GM18526 (cell line): ENCODE results near the gene AGRN.

ENCODE experiments used
- POLR2A ChIP-seq: IDR thresholded peaks from 3 replicates; pipeline ENCODE4 v1.6.1; 2011; ENCODE audit not compliant: insufficient read length; ENCODE audit errors: extremely low read depth

The AGRN gene

GRCh38 chr1:1069711-1070676 lies 50.1 kb downstream of the AGRN start:
- TF ChIP-seq POLR2A = no peak

DNA sequence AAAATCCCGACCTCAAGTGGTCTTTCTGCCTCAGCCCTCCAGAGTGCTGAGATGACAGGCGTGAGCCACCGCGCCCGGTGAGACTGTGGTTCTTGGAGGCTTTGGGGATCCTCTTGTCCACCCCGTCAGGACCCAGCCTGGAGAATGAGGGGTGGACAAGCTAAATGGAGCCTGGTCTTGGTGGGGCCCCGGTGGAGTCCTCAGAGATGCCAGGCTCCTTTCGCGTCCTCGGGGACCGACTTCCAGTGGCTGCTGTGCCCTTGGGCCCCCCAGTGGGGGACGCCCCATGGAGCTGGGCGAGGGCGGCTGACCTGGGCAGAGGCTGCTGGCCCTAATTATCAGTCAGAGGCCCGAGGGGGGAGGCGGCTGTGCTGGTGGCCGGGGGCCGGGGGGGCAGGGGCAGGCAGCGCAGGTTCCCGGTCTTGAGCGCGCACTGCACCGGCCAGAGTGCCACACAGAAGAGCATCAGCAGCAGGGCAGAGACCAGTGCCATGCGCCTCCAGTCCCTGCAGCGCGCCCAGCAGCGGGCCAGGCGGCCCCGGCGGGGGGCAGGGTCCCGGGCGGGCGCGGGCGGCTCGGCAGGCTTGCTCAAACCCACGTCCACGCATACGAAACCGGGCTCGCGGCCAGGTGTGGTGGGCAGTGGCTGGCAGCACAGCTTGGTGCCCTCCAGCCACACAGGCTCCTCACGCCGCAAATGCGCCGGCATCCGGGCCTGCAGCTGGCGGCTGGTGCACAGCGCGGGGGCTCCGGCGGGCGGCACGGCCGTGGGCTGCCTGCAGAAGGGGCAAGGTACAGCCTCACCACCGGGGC lies 51.8 kb downstream of the AGRN start:
- no peak for TF ChIP-seq POLR2A

DNA sequence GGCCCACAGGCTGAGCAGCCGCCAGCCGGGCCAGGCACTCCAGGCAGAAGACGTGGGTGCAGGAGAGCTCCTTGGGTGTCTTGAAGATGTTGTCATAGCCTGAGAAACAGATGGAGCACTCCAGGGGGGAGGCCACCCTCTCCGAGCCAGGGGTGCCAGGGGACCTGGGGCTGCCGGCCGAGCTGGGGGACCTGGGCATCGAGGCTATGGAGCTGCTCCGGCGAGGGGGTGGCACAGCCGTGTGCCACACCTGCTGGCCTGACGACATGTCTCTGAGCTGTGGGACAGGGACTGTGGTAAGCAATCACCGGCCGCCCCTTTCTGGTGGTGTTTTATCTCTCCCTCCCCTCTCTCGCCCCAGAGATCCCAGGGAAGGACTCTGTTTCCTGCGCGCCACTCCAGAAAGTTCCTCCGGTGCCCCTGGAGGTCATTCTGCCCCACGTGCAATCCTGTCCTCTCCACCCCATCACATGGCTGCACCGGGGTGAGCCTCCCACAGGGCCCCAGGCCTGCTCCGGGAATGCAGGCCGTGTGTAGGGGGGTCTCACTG lies 52.5 kb downstream of the AGRN start:
- no peak for TF ChIP-seq POLR2A

- TF ChIP-seq POLR2A = no peak
Observed at GRCh38 chr1:1072849-1073742, 53.2 kb downstream of the AGRN start.

DNA sequence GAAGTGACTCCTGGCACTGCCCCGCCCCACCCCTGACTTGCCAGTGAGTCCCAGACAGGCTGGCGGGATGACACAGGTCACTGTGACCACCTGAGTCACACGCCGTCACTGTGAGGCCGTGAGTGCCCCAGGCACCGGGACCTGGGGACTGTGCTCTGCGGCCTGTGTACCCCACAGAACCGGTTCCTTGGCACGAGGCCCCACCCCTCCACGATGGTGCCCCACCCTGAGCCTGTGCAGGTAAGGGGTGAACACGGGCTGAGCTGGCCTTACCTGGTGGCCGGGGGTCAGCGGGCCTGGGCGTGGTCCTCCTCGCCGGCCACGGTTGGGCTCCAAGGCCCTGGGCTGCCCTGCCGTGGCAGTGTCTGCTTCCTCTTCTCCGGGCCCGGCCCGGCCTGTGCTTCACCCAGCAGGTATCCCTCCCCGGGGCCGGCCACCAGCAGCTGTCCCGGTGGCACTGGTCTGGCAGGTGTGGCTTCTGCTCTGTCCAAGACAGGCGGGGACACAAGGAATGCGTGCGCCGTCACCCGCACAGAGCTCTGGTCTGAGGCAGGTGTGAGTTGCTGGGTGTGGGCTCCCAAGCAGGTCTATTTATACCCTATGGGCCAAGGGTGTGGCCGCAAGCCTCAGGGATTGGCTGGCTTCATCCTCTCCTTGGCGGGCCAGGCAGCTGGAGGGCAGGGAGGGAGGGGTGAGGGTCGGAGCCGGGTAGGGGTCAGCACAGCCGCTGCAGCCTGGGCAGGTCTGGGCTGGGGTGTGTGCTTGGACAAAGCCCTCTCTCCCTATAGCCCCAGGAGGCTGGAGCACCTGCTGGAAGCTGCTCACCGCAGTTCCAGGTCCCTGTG lies 54.0 kb downstream of the AGRN start, which contains the start of gene RNF223:
Gene RNF223 (minus strand): TSS at position 564 of the 845 bp plus-strand sequence. CDS start 1,740 bp downstream, outside the sequence.
- no peak for TF ChIP-seq POLR2A

DNA sequence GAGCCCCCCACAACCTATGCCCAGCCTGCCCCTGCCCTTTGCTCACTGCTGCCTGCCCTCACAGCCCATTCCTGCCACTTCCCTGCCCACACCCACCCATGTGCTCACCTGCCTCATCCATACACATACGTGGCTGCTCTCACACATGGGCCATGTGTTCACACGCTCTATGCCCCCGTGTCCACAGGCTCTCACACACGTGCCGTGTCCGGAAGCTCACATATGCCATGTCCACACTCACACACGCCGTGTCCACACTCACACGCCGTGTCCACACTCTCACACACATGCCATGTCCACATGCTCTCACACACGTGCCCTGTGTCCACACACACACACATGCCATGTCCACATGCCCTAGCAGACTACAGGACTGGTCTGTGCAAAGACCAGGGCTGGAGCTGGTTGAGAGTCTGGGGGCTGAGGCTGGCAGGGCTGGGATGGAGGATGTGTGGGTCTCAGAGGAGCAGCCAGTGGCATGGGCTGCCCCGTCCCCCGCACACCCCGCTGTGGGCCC lies 54.8 kb downstream of the AGRN start:
- TF ChIP-seq POLR2A = no peak

DNA sequence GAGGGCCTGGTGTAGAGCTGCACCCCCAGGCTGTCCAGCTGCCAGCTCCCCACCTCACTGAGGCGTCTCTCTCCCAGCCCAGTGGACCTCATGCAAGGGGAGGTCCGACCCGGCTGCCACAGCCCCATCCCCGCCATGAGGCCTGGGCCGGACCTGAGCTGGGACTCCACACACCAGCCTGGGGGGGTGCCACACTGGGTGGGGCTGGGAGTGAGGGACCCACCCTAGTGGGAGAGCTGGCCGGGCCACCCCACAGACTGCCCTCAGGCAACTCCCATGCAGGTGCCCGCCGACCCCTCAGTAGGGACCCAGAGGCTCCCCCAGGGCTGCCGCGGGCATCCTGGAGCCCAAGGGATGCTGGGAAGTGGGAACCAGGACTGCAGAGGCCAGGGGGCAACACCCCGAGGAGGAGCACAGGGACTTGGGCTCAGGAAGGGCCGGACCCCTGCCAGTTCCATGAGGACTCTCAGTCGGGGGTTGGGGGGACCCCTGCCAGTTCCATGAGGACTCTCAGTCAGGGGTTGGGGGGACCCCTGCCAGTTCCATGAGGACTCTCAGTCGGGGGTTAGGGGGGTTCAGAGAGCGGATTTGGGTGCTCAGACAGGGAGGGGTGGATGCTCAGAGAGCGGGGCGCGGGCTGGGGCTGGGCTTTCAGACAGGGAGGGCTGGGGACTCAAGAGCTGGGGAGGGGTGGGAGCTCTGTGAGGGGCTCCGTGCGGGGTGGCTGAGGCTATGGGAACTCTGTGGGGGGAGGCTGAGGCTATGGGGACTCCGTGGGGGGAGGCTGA lies 55.4 kb downstream of the AGRN start:
- no peak for TF ChIP-seq POLR2A

DNA sequence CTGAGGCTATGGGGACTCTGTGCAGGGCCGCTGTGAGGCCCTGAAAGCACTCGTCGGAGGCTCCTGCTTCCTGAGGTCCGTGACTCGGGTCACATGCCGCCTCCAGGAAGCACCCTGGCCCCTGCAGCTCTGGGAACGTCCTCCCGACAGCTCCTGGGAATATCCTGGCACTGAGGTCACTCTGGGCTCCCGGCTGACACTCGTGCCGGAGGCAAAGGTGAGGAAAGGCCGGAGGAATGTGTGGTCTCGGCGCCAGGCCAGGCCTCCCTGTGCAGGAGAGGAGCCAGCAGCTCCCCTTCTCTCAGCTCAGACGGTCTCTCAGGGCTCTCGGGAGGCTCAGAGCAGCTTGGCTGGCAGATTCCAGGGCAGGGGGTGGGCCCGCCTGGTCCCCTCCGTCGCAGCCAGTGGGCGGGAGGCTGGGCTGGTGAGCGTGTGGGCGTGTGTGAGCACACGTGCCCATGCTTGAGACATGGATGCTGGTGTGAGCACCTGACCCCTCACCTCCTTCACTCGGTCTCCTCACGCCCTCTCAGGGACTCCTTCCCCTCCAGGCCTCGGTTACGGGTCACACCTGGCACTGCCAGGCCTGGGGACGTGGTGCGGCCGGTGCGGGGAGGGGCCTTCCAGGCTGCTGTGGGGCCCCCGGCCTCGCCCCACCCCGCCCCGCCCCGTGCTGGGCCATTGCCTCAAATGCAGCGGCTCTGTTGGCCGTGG lies 59.6 kb downstream of the AGRN start:
- TF ChIP-seq POLR2A = no peak

DNA sequence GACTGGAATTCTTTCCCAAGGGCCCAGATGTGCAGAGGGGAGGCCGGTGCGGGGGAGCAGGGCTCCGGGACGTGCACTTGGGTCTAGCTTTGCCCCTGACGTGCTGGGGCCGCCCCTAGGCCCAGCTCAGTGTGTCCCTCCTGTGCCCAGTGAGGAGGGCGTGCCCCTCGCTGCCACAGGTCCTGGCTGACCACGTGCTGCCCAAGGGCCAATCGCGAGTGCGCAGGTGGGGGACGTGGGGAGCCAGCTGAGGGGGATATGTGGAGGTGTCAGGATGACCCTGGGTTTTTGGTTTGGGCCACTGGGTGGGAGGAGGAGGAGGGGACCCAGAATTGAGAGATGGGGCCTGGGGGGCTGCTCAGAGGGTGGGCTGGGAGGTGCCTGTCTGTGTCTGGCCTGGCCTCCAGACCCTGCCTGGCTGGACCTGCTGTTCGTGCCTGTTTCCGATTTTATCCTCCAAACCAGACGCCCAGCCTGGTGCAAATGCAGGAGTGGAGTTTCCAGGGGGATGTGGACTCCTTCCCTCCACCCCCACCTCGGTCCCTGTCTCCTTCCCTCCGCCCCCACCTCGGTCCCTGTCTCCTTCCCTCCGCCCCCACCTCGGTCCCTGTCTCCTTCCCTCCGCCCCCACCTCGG lies 60.3 kb downstream of the AGRN start:
- no peak for TF ChIP-seq POLR2A

DNA sequence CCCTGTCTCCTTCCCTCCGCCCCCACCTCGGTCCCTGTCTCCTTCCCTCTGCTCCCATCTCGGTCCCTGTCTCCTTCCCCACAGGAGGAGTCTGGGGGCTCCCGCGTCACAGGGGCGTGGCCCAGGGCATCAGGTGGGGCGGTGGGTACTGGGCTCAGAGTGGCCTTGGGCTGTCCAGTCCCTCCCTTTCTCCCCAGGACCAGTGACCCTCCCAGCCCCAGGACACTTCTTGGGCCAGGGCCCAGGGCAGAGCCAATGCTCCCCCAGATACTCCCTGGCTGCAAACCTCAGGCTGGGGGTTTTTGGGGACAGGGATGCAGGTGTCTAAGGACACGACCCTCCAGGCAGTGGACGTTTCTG lies 61.0 kb downstream of the AGRN start:
- no peak for TF ChIP-seq POLR2A

GRCh38 chr1:1081311-1082238 lies 61.7 kb downstream of the AGRN start:
- TF ChIP-seq POLR2A = no peak

- no peak for TF ChIP-seq POLR2A
Observed at GRCh38 chr1:1082239-1082775, 62.4 kb downstream of the AGRN start.
